ENCODE data around the gene MIPEP.

GRCh38 chr13:23723471-23723870, 165.7 kb downstream of the MIPEP start:
- TF ChIP-seq, protein P1, sequence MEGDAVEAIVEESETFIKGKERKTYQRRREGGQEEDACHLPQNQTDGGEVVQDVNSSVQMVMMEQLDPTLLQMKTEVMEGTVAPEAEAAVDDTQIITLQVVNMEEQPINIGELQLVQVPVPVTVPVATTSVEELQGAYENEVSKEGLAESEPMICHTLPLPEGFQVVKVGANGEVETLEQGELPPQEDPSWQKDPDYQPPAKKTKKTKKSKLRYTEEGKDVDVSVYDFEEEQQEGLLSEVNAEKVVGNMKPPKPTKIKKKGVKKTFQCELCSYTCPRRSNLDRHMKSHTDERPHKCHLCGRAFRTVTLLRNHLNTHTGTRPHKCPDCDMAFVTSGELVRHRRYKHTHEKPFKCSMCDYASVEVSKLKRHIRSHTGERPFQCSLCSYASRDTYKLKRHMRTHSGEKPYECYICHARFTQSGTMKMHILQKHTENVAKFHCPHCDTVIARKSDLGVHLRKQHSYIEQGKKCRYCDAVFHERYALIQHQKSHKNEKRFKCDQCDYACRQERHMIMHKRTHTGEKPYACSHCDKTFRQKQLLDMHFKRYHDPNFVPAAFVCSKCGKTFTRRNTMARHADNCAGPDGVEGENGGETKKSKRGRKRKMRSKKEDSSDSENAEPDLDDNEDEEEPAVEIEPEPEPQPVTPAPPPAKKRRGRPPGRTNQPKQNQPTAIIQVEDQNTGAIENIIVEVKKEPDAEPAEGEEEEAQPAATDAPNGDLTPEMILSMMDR (IDR thresholded peaks at IDR 0.05): no peak
- TF ChIP-seq POLR2A (IDR thresholded peaks at IDR 0.05): no peak
